A375 (cell line): ENCODE data around the gene RCAN1. TPM values are rescaled to one million over a fixed set of nuclear protein-coding genes. Genes with fewer than 3 reads are reported as not detected.

Source experiments
- total RNA-seq: library from RNA; depleted of rRNA; stranded (reverse); fragments of >200 nt; shearing (Covaris generic); gene quantifications from 2 replicates; pipeline ENCODE4 v1.2.3, GENCODE V29; 2014; rRNA removed

The RCAN1 gene
- total RNA-seq = 133 and 156 TPM in 2 replicates

GRCh38 chr21:34614628-34615486 lies at the start of gene RCAN1:
Gene RCAN1, minus strand, starts transcription at chr21:34615113. Its CDS starts 102 bp downstream, at chr21:34615011.

DNA sequence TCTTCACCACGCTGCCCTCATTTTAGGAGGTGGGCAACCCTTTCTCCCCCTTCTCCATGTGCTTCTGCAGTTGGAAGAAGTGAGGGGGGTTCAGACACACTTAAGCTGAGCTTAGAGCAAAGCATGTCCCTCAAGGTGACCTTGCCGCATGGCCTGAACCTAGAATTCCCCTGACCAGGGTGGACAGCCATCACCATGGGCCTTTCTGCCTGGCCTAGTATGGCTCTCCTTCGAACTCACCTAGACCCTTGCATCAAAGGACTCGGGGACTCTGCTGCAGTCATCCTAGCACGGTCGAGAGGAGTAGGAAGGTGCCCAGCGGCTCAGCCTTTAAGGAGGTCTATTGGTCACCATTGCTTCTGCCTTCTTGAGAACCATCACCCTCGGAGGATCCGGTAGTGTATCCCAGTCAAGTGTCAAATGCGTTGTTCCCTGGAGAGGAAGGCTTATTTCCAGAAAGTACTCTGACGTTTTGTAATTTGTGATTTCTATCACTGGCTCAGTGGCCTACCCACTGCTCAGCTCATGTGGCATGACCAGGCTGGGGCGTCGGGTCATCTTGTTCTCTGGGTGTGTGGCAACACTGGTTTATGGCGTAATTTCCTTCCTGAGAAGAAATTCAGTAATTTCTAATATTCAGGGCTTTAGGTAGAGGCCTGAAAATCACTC lies 103.0 kb downstream of the RCAN1 start, which contains the start of gene KCNE1:
KCNE1 (minus strand) TSS at position 424 of the 669 bp plus-strand sequence. CDS start 62,576 bp downstream, outside the sequence.

Other genes with a start within 250 kb of the RCAN1 start
- gene SMIM11, start 239.6 kb downstream of the RCAN1 start, total RNA-seq = 2.8 and 21.0 TPM in 2 replicates
- not detected in 2 replicates for gene SMIM34, start 191.2 kb downstream of the RCAN1 start, total RNA-seq
- 2.2 and 2.8 TPM in 2 replicates for gene KCNE1, start 102.9 kb downstream of the RCAN1 start, total RNA-seq
- not detected in 2 replicates for gene CLIC6, start 53.9 kb upstream of the RCAN1 start, total RNA-seq